Epithelial cell of esophagus (primary cell): ENCODE results near the gene KSR1.

Experiments used
- DNase-seq: peaks from one replicate; pipeline ENCODE4 v3.0.0; 2010; ENCODE audit warnings: low read depth
- H3K4me3 ChIP-seq: 2 replicates; pipeline ENCODE4 v1.5.1; 2011; ENCODE audit warnings: mild to moderate bottlenecking, low read length, control low read depth
- CTCF ChIP-seq: IDR thresholded peaks from 2 replicates; pipeline ENCODE4 v1.5.1; 2011; ENCODE audit warnings: low read depth, mild to moderate bottlenecking, low read length, control low read depth, inconsistent platforms; ENCODE audit not compliant: insufficient read depth; ENCODE audit errors: missing control alignments

KSR1 gene

GRCh38 chr17:27620721-27621120 lies 164.5 kb downstream of the KSR1 start:
- no peak for TF ChIP-seq CTCF
- H3K4me3 ChIP-seq, result no peak overlapping the region
- DNase-seq, result no peak

GRCh38 chr17:27621536-27621935 lies 165.3 kb downstream of the KSR1 start:
- DNase-seq, result no peak
- no peak for TF ChIP-seq CTCF
- no peak overlapping the region for H3K4me3 ChIP-seq

- no peak for DNase-seq
- no peak for TF ChIP-seq CTCF
- no peak overlapping the region for H3K4me3 ChIP-seq
Measured at GRCh38 chr17:27621942-27622559, 165.8 kb downstream of the KSR1 start.

GRCh38 chr17:27622986-27623385 lies 166.7 kb downstream of the KSR1 start:
- DNase-seq, result no peak
- no peak overlapping the region for H3K4me3 ChIP-seq
- TF ChIP-seq CTCF, result no peak

GRCh38 chr17:27623614-27624013 lies 167.4 kb downstream of the KSR1 start:
- no peak for DNase-seq
- H3K4me3 ChIP-seq, result no peak overlapping the region
- TF ChIP-seq CTCF, result no peak

- no peak for DNase-seq
- H3K4me3 ChIP-seq, result no peak overlapping the region
- TF ChIP-seq CTCF, result no peak
Measured at GRCh38 chr17:27624539-27624938, 168.3 kb downstream of the KSR1 start.

- H3K4me3 ChIP-seq, result no peak overlapping the region
- no peak for TF ChIP-seq CTCF
Measured at GRCh38 chr17:27625856-27626255, 169.6 kb downstream of the KSR1 start.

More at GRCh38 chr17:27625856-27626255, 169.6 kb downstream of the KSR1 start:
- DNase-seq, result no peak
